Body of pancreas (tissue), 4 donors: ENCODE data around the gene ABCC3.

ENCODE experiments used
- CTCF ChIP-seq, 7 experiments: fragments of 450-650 bp in 4 of 7; fragments of 200-600 bp in 3 of 7; sonication (generic) in 3 of 7; IDR thresholded peaks; one replicate each; pipeline ENCODE4 v1.5.1; 2016 to 2019; ENCODE audit warnings: antibody characterized with exemption in 7 of 7
- POLR2A ChIP-seq, 3 donors: fragments of 450-650 bp; IDR thresholded peaks; one replicate each; pipeline ENCODE4 v1.6.1; 2016; ENCODE audit warnings: antibody characterized with exemption in 3 of 3, mild to moderate bottlenecking in 2 of 3

- no peak for TF ChIP-seq CTCF (IDR thresholded peaks at IDR 0.05)
- no peak for TF ChIP-seq POLR2A (IDR thresholded peaks at IDR 0.05)
Observed at GRCh38 chr17:50633683-50634082, 998 bp upstream of the ABCC3 start.
